Transverse colon (tissue), 4 donors: Measurements from ENCODE around the gene RAPH1. TPM values are rescaled to one million over a fixed set of nuclear protein-coding genes. Genes with fewer than 3 reads are reported as not detected.

Experiments used
- DNase-seq: peaks from one replicate; pipeline ENCODE4 v3.0.0-alpha.2; 2019
- H3K27ac ChIP-seq, 4 donors: fragments of 200-600 bp; sonication (generic); 2 replicates each; pipeline ENCODE4 v1.5.1; 2016 to 2018; ENCODE audit warnings: inconsistent platforms in 4 of 4
- H3K27me3 ChIP-seq: fragments of 200-600 bp; sonication (generic); 2 replicates; pipeline ENCODE4 v1.5.1; 2017; ENCODE audit warnings: inconsistent platforms
- H3K36me3 ChIP-seq, 4 donors: fragments of 200-600 bp; sonication (generic); 2 replicates each; pipeline ENCODE4 v1.5.1; 2017 to 2019; ENCODE audit warnings: inconsistent platforms in 4 of 4
- H3K4me1 ChIP-seq, 4 donors: fragments of 200-600 bp; sonication (generic); 2 replicates each; pipeline ENCODE4 v1.5.1; 2017 to 2020; ENCODE audit warnings: inconsistent platforms in 4 of 4
- H3K4me3 ChIP-seq, 4 donors: fragments of 200-600 bp; sonication (generic); 1 replicate in 1 of 4; 2 replicates in 3 of 4; pipeline versions ENCODE4 v1.5.1 to v1.6.1; 2017 to 2019; ENCODE audit warnings: inconsistent platforms in 4 of 4
- H3K9me3 ChIP-seq, 2 donors: fragments of 200-600 bp; sonication (generic); 2 replicates each; pipeline ENCODE4 v1.5.1; 2017 to 2019; ENCODE audit warnings: inconsistent platforms in 2 of 2
- CTCF ChIP-seq, 5 experiments: fragments of 200-600 bp in 3 of 5; fragments of 450-650 bp in 2 of 5; sonication (generic) in 3 of 5; IDR thresholded peaks; 1 replicate in 2 of 5; 2 replicates in 3 of 5; pipeline ENCODE4 v1.5.1; 2016 to 2017; ENCODE audit warnings: antibody characterized with exemption in 5 of 5, inconsistent platforms in 3 of 5, mild to moderate bottlenecking in 2 of 5, moderate library complexity in 1 of 5
- EP300 ChIP-seq: sonication (generic); formaldehyde crosslinking; IDR thresholded peaks from one replicate; pipeline ENCODE4 v1.6.1; 2017; ENCODE audit warnings: antibody characterized with exemption, low read depth
- POLR2A ChIP-seq: fragments of 450-650 bp; IDR thresholded peaks from one replicate; pipeline ENCODE4 v1.6.1; 2016; ENCODE audit warnings: antibody characterized with exemption, mild to moderate bottlenecking, moderate library complexity
- POLR2AphosphoS5 ChIP-seq, 3 donors: sonication (generic); formaldehyde crosslinking; IDR thresholded peaks; one replicate each; pipeline ENCODE4 v1.6.1; 2016; ENCODE audit warnings: antibody characterized with exemption in 3 of 3
- WGBS, 2 donors: methylation state at CpG; one replicate each; pipeline ENCODE4 v1.1.5; 2018; ENCODE audit warnings: low coverage in 1 of 2; 5-methylcytosine and 5-hydroxymethylcytosine counted together
- in situ Hi-C, 4 donors: fragments of 200-750 bp; cut with MboI; loops; one replicate each; pipeline versions ENCODE4 v1.15.0 to v1.15.1; 2017; ENCODE audit warnings: low sequenced_read_pairs in 3 of 4, low pct_ligation_motif_present in 1 of 4, low pct_unique_long_range_greater_than_20kb in 1 of 4
- intact Hi-C: fragments of 100-400 bp; cut with DNase I; formaldehyde crosslinking; loops from one replicate; pipeline ENCODE4 v1.15.1; 2023; ENCODE audit warnings: low total_unique reads
- total RNA-seq, 4 donors: library from RNA; depleted of rRNA; stranded (reverse); fragments of >200 nt; gene quantifications; one replicate each; pipeline ENCODE4 v1.1.0, GENCODE V29; 2016

Gene RAPH1
- total RNA-seq, 4 donors from 2014 or later = 36.0 to 160 (median 41.8) TPM

DNA sequence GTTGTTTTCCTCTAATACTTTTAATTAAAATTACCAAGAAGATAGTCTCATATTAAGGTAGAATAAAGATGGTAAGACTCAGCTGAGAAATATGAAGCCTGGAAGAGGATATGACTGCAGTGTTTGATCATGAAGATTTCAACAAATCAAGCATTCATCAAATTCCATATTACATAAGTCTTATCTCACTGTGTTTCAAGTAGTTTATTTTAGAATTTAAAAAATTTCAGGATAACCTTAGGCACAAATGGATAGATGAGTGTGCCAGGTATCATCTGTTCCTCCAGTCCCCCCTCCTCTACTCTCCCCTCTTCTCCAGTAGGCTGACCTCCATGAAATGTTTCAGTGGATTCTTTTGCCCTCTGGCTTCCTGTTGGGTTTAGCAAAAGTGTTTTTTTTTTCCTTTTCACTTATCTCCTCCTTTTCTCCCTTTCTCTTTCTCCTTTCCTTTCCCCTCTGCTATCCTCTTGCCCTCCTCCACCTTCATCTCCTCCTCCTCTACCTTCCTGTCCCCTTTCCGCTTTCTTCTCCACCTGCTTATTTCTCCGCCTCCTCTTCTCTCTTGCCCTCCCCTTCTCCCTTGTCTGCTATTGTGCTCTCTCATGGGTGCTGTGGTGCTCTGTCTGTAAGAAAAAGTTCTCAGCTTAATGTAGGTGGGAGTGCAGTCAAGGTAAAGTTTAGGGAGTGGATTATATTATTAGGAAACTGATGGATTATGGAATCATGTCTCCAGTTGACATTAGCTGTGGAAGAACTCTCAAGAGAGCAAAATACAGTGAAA lies 134.1 kb downstream of the RAPH1 start:
- H3K36me3 ChIP-seq = no peaks in the 10 kb centered on the region
- WGBS, 2 donors = 94 to 100% methylated on average over 2 of the region's 2 CpGs
- TF ChIP-seq POLR2AphosphoS5 (IDR thresholded peaks at IDR 0.05) = no peak
- no peak for TF ChIP-seq EP300
- no peak for TF ChIP-seq POLR2A
- no peak for TF ChIP-seq CTCF (IDR thresholded peaks at IDR 0.05)
- H3K4me1 ChIP-seq = peaks cover 0 to 6% (median 0%) of the 10 kb centered on the region in 4 donors
- no peak overlapping the region for H3K4me3 ChIP-seq
- H3K27ac ChIP-seq = no peak overlapping the region
- intact Hi-C loops = no loop called here
- in situ Hi-C loops = no loop called here
- DNase-seq = no peak
- no peaks in the 10 kb centered on the region for H3K9me3 ChIP-seq
- no peaks in the 10 kb centered on the region for H3K27me3 ChIP-seq

GRCh38 chr2:203399031-203399430 lies 136.1 kb downstream of the RAPH1 start:
- TF ChIP-seq POLR2A (no peak), CTCF (IDR thresholded peaks at IDR 0.05) (no peak), EP300 (no peak), POLR2AphosphoS5 (IDR thresholded peaks at IDR 0.05) (no peak)
- WGBS, 2 donors = 78 to 81% methylated on average over 1 of the region's 1 CpG
- no peak for DNase-seq
- in situ Hi-C loops = no loop called here
- Histone ChIP-seq H3K4me3 (no peak overlapping the region), H3K27me3 (no peaks in the 10 kb centered on the region), H3K9me3 (no peaks in the 10 kb centered on the region), H3K4me1 (peaks cover 0 to 6% (median 0%) of the 10 kb centered on the region in 4 donors), H3K27ac (no peak overlapping the region), H3K36me3 (no peaks in the 10 kb centered on the region)
- intact Hi-C loops = no loop called here

DNA sequence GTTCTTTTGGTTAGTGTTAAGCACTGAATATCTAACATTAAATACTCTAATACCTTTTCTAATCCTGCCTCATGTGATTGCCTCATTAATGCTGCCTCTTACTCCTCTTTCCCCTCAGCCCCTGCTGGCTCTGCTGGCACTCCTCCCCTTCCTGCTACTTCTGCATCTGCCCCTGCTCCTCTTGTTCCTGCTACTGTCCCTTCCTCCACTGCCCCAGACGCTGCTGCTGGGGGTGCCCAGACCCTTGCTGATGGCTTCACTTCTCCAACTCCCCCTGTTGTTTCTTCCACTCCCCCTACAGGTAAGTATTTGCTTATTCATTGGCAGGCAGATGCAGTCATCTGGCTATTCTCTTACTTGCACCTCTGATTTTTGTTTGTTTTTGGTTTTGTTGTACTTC lies 138.4 kb downstream of the RAPH1 start:
- no peak for DNase-seq
- Histone ChIP-seq H3K4me3 (no peak overlapping the region), H3K36me3 (no peaks in the 10 kb centered on the region), H3K4me1 (peaks cover 0 to 6% (median 0%) of the 10 kb centered on the region in 4 donors), H3K27me3 (no peaks in the 10 kb centered on the region), H3K9me3 (no peaks in the 10 kb centered on the region), H3K27ac (no peak overlapping the region)
- WGBS, 2 donors = 67% methylated on average over 1 of the region's 1 CpG
- intact Hi-C loops (no loop called here), in situ Hi-C loops (no loop called here)
- TF ChIP-seq POLR2AphosphoS5 (IDR thresholded peaks at IDR 0.05) (no peak), EP300 (no peak), CTCF (IDR thresholded peaks at IDR 0.05) (no peak), POLR2A (no peak)

GRCh38 chr2:203395858-203396257 lies 139.2 kb downstream of the RAPH1 start:
- WGBS, 2 donors = 79 to 89% methylated on average over 2 of the region's 2 CpGs
- peak overlapping the region in 1 of 4 donors; percentile 43 for H3K27ac ChIP-seq
- TF ChIP-seq CTCF (IDR thresholded peaks at IDR 0.05) (no peak), POLR2A (no peak), POLR2AphosphoS5 (IDR thresholded peaks at IDR 0.05) (no peak), EP300 (no peak)
- no peaks in the 10 kb centered on the region for H3K36me3 ChIP-seq
- in situ Hi-C loops (no loop called here), intact Hi-C loops (no loop called here)
- no peaks in the 10 kb centered on the region for H3K9me3 ChIP-seq
- no peaks in the 10 kb centered on the region for H3K27me3 ChIP-seq
- DNase-seq = no peak
- no peak overlapping the region for H3K4me3 ChIP-seq
- peaks cover 0 to 6% (median 0%) of the 10 kb centered on the region in 4 donors for H3K4me1 ChIP-seq
